NCI-H748 treated with DMSO at 0.1 percent for 48 hours (cell line): ENCODE data around the gene ZER1.

Experiments
- DNase-seq: peaks from one replicate; lab custom pipeline; 2025; lab: John Stamatoyannopoulos, UW

The ZER1 gene

GRCh38 chr9:128735373-128735772 lies 36.4 kb downstream of the ZER1 start:
- DNase-seq = no peak

GRCh38 chr9:128733256-128733655 lies 38.5 kb downstream of the ZER1 start:
- DNase-seq = peak; percentile 88

GRCh38 chr9:128732576-128732975 lies 39.2 kb downstream of the ZER1 start:
- no peak for DNase-seq

GRCh38 chr9:128731691-128732090 lies 40.0 kb downstream of the ZER1 start:
- no peak for DNase-seq

DNA sequence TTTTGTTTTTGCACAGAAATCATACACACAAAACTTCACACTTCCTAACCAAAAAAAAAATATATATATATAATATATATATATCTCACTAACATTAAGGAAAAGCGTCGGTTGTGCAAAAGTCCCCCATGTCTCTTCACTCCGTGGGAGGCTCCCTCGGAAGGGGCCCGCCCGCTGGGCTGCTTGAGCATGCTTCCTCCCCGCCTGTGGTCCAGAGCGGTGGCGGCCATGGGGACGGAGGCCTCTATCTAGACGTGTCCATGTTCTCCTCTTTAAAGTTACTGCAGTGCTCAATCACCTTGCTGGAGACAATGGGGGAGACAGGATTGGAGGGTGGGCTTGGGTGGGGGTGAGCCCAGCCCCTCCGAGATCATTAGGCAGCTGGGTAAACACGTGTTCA lies 40.6 kb downstream of the ZER1 start:
- DNase-seq = no peak

GRCh38 chr9:128729766-128730517 lies 41.8 kb downstream of the ZER1 start:
- DNase-seq = no peak

DNA sequence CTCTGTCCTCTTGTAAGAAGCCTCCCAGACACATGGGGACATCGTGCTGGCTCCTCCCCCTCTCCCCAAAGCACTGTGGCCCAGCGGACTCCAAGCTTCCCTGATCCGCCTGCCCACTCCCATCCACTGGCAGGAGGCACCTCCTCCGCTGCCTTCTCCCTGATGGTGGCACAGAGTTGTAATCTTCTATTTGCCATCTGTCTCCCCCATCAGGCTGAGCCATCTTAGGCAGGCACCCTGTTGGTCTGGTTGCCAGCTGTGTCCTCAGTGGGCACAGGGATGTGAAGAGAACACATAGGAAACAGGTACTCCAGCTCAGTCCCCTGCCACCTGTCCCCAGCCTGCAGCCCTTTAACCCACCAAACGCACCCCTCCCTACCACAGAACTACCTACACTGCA lies 42.4 kb downstream of the ZER1 start:
- no peak for DNase-seq

- DNase-seq = no peak
Observed at GRCh38 chr9:128728298-128728697, 43.4 kb downstream of the ZER1 start.

DNA sequence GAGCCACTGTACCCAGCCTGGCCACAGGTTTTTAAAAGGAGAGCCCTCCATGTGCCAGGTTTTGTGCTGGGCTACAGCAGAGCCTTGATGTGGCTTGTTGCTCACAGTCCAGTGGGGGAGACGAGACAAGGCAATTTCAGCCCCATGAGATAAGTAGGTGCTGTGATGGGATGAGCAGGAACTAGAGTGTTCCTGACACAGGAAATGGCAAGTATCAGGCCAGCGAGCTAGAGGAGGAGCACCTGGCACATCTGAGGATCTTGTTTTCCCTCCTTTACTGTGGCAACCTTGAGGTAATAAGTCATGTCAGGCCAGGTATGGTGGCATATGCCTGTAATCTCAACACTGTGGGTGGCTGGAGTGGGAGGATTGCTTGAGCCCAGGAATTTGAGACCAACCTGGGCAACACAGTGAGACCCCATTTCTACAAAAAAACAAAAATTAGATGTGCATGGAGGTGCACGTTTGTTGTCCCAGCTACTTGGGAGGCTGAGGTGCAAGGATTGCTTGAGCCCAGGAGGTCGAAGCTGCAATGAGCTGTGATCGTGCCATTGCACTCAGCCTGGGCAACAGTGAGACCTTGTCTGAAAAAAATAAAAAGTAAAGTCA lies 44.0 kb downstream of the ZER1 start:
- DNase-seq = no peak

DNA sequence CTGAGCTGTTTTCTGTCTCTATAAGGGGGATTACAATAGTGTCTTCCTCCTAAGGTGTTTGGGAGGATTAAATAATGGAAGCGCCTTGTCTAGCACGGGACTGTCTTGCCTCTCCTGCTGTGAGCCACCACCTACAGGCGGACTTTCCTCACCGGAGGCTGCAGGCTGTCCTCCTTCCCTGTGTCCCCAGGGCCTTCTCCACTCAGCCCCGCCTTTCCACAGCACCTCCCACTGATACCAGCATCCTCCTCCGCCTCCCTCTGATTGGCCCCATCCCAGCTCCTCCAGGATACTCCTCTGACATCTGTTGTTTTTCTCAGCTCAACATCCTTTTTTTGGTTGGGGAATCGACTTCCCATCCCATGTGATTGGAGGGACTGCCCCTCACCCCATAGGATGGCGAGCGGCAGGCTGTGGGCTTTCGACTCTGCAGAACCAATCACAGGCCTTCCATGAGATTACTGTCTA lies 46.9 kb downstream of the ZER1 start:
- peak; percentile 88 for DNase-seq

DNA sequence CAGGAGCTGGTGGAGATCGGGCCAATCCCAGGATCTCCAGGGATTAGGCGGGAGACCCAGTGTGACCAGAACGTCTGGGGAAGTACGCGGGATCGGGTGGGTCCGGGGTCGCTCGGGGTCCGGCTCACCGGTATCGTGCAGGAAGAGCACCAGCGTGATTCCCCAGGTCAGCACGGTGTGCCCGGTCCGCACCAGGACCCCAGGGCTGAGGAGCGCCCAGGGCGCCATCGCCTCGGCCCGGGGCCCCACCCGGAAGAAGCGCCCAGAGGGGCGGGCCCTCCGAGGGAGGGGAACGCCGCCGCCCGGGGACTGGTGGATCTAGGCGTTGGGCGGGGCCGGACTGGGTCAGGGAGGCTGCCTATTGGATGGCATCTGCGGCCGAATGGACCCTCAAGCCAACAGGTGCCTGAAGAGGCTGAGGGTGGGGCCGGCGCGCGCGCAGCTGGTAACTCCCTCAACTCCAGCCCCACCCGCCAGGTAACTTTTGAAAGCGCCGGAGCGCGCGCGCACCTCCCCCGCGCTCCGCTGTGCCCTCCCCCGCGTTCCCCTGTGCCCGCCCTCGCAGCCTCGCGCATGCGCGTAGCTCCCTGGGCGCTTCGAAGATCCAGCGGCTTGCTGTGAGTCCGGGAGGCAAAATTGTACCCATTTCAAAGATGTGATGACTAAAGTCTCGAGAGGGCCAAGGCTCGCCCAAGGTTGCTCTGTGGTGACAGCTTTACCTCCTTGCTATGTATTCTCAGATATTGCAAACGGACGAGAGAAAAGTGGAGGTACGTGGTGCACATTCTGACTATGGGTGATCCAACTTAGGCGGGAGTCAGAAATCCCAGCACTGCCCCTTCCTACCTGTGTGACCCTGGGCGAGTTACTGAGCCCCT lies 47.6 kb downstream of the ZER1 start, which contains the start of gene ZDHHC12:
Gene ZDHHC12 (minus strand): TSS at position 262 of the 878 bp plus-strand sequence. CDS start 34 bp downstream, at position 228.
- DNase-seq = peak; percentile 96

- no peak for DNase-seq
Observed at GRCh38 chr9:128723352-128723865, 48.3 kb downstream of the ZER1 start.

DNA sequence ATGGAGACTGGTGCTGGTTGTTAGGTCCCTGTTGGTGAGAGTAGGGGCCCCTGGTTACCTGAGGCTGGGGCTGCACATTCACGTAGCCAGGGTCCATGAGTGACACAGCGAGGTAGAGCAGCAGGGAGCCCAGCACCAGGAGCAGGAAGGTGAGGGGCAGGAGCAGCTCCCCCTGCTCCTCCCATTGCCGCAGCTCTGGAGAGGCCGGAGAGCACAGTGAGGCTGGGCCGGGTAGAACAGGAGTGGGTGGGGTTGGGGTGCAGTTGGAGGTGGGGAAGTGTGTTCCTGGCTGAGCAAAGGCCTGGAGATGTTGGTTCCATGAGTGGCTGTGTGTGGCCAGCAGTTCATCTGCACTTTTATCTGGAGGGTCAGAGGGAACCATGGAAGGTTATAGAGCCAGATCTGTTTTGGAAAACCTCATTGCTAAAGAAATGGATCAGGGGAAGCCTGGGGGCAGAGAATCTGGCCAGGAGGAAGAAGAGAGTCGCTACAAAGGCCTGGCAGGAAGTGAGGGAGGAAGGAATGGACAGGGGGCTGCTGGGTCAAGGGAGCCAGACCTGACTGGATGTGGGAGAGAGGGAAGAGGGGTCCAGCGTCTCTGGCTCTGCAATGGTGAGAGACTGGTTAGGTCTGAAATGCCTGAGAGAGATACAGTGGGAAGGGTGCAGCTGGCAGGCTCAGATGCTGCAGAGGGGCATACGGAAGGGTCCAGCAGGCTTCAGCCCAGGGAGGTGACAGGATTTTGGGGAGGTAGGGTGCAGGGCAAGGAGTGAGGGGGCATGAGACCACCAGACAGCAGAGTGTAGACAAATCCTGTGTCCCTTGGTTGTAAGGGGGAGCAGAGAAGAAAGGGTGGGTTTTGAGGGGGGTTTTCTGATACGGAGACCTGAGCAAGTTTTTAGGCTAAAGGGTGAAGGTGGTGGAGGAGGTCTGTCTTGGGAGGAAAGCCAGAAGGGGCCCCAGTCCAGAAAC lies 49.1 kb downstream of the ZER1 start:
- no peak for DNase-seq

- DNase-seq = no peak
Observed at GRCh38 chr9:128721487-128722010, 50.2 kb downstream of the ZER1 start.

DNA sequence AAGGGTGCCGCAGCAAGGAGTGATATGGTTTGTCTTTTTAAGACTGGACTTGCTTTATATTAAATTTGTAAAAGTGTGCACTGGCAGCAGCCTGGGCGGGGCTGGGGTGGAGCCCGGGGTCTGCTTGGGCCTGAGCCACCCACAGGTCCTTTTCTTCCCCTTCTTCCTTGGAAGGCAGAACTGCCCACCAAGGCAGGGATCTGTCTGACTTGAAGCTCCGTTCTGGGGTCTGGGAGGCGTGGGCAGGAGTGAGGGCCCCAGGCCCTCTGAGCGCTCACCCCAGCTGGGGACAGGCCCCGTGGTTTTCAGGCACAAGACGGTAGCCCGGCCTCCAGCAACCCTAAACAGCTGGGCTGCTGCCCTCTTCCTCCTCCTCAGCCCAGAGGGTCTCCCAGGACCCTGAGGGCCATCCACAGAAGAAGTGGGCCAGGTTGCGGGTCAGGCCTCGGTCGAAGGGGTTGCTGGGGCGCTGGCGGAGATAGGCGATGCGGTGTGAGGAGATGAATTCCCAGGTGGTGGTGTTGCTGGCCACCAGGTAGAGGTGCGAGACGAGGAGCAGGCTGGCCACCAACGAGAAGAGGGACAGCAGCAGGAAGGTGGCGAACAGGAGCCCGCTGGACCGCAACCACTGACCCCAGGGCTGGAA lies 50.8 kb downstream of the ZER1 start:
- no peak for DNase-seq

- DNase-seq = no peak
Observed at GRCh38 chr9:128719919-128720605, 51.7 kb downstream of the ZER1 start.

DNA sequence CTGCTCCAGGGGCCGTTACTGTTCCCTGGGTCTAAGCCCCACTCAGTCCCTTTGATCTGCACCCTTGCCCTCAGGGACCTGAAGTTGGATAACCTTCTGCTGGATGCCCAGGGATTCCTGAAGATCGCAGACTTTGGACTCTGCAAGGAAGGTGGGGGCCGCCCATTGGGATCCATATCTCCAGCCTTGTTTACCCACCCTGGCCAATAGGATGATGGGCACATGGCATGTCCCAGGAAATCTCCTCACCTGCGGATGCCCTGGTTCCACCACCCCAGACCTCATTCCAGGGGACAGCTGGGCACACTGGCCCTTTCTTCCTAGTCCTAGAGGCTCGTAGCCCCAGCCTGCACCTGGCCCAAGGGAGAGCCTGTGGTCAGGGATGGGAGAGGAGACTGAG lies 53.3 kb downstream of the ZER1 start:
- no peak for DNase-seq

- no peak for DNase-seq
Observed at GRCh38 chr9:128718047-128718446, 53.7 kb downstream of the ZER1 start.

GRCh38 chr9:128716581-128717254 lies 55.0 kb downstream of the ZER1 start:
- no peak for DNase-seq
